LNCaP clone FGC (cell line): Measurements from ENCODE around the gene SLC6A12.
A peak's percentile ranks its signal among the peaks of the same experiment; 100 is the strongest.

Source experiments
- DNase-seq: peaks from one replicate; pipeline ENCODE4 v3.0.0-alpha.2; 2011; ENCODE audit warnings: low read depth
- H3K4me3 ChIP-seq: 2 replicates; pipeline ENCODE4 v1.5.1; 2011; ENCODE audit warnings: mild to moderate bottlenecking, low read depth, low read length, control low read depth
- CTCF ChIP-seq: IDR thresholded peaks from 2 replicates; pipeline ENCODE4 v1.5.1; 2012; ENCODE audit warnings: mild to moderate bottlenecking; ENCODE audit not compliant: control insufficient read depth, insufficient read depth; ENCODE audit errors: extremely low read depth

The SLC6A12 gene

GRCh38 chr12:156945-157344, 57.0 kb downstream of the SLC6A12 start:
- H3K4me3 ChIP-seq = no peak overlapping the region
- TF ChIP-seq CTCF = no peak
- DNase-seq = no peak

DNA sequence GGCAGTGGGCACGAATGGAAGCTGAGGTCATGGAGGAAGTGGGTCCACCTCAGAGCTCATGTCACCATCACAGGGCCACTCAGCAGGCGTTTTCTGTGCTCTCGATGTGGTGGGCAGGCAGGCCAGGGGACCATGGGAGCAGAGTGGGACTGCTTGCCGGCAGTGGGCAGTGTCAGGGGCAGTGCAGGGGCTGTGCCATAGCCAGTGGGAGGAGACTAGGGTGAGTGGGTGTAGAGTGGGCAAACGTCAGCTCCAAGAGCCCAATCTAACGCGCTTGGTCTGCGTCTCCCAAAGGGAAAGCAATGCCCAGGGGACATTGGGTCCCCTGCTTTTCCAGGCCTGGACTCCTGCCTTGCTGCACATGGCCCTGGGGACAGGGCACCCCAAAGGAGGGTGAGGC, 58.3 kb downstream of the SLC6A12 start:
- no peak for TF ChIP-seq CTCF
- H3K4me3 ChIP-seq = no peak overlapping the region
- DNase-seq = no peak

DNA sequence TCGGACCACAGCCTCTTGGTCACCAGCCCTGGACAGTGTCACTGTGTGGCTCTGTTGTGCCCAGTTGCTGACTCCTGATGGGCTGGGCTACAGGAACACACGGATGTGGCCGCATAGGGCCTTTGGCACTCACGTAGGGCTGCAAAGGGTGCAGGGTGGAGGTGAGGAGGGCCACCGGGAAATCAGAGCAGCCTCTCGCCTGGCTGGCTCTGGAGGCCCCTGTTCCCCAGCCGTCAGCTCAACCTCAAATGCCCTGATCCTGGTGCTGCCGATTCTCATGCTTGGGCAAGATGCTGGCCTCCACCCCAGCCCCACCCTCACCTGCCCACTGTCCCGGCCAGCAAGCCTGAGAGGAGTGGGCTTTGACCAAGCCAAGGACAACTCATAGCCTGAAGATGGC, 59.0 kb downstream of the SLC6A12 start:
- no peak for TF ChIP-seq CTCF
- no peak for DNase-seq

DNA sequence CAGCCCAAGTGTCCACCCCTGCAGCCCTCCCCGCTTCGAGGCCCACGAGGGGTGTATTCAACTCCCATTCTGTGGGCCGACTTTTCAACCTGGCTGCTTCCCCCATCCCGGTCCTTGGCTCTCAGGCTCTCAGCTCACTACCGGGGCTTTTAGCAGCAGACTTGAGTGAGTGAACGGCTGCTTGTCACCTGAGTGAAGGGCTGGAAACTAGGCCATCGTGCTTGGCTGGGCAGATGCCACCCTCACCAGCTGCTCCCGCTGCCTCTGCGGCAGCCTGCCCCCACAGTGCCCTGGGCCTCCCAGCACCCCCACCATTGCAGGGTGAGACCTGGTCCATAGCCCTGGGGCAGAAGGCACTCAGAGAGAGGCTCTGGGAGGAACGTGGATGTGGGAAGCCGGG, 59.9 kb downstream of the SLC6A12 start:
- no peak for TF ChIP-seq CTCF
- no peak for DNase-seq
- H3K4me3 ChIP-seq = no peak overlapping the region

More for the DNA sequence above, 59.0 kb downstream of the SLC6A12 start:
- no peak overlapping the region for H3K4me3 ChIP-seq

DNA sequence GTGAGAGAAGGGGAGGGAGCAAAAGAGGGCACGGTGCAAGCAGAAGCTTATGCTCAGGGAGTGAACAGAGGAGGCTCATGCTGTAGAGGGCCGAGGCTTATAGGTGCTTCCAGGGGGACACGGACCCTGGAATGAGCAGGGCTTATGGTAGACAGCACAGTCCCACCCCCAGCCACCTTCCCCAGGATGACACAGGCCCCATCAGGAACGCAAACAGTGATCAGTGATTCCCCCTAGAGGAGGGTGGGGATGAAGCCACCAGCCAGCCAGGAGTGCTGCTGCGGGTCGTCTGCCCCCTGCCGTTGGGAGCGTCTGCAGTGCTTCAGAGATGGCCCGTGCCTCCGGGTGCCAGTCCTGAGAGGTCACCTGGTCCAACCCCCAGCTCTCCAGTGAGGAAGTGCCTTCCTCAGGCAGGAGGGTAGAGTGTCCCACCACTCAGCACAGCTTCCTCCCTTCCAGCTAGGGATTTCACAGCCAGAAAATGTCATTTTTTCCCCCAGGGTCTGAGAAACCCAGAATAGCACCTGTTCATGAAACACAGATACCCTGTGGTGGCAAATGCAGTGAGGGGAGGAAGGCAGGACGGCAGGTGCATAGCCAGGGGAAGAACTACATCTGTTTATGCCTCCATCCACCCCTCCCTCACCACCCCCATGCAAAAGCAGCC, 60.7 kb downstream of the SLC6A12 start:
- peak; percentile 82 for TF ChIP-seq CTCF
- H3K4me3 ChIP-seq = no peak overlapping the region
- no peak for DNase-seq

- TF ChIP-seq CTCF = no peak
- DNase-seq = no peak
- no peak overlapping the region for H3K4me3 ChIP-seq
Measured at GRCh38 chr12:152440-152839, 61.5 kb downstream of the SLC6A12 start.

DNA sequence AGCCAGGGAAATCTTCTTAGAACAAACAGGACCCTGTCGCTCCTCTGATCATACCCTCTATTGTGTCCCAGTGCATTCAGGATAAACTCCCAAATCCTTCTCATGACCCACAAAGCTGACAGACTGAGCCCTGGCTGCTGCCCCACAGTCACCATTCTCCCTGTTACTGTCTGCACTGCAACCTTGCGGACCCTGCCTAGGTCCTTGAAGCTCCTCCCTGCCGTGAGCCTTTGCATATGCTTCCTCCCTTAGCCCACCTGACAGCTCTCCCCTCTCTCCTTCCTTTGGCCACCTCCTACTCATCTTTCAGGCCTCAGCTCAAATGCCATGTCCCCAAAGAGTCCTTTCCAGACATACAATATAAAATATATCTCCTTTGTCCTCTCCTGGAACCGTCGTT, 62.4 kb downstream of the SLC6A12 start:
- no peak for TF ChIP-seq CTCF
- no peak for DNase-seq
- H3K4me3 ChIP-seq = no peak overlapping the region
